ENCODE results near the gene NTRK3.

Gene NTRK3

DNA sequence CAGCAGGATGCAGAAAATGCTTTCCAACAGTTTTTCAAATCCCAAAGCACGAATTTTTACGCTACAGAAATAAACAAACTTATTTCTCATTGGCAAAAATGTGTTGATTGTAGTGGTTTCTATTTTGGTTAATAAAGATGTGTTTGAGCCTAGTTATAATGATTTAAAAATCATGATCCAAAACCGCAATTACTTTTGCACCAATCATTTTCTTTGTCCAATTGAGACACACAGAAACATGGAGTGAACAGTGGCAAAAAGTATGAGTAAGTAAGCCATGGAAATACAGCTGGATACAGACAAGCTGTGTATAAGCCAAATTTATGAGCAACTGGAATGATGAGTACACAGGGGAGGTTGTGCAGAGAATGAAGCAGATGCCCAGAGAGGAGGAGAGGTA, 427.9 kb downstream of the NTRK3 start:
- Histone ChIP-seq H3K4me3 (replicated peaks; ENCODE audit: insufficient read depth, low read length) (no peak overlapping the region), H3K27me3 (ENCODE audit: insufficient read depth, poor library complexity, severe bottlenecking) (no peaks in the 10 kb centered on the region)

DNA sequence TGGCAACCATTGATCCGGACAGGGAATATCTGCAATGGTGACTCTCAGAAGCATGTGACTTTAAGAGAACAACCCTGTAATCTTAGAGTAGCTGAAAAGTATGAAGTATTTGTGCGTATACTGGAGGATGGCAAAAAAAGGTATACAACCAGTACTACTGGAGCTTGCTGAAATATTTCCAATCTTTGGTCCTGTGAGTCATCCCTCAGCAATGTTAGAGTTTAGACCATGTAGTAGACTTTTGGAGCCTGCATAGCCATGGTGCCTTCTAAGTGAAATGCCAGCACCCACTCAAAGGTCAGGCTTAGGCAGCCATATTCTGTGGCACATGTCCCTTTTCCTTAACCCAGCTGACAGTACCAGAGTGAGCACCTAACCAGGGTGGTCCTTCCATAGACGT, 429.4 kb downstream of the NTRK3 start:
- no peak for DNase-seq (ENCODE audit: low read depth in 1 of 2, low spot score in 1 of 2)
- Histone ChIP-seq H3K27ac (replicated peaks) (no peak overlapping the region), H3K27me3 (ENCODE audit: insufficient read depth, poor library complexity, severe bottlenecking) (no peaks in the 10 kb centered on the region), H3K4me3 (replicated peaks; ENCODE audit: insufficient read depth, low read length) (no peak overlapping the region)
- TF ChIP-seq SPI1 (IDR thresholded peaks at IDR 0.05; ENCODE audit: borderline replicate concordance, low read depth) (no peak), POLR2AphosphoS5 (IDR thresholded peaks at IDR 0.05; ENCODE audit: low read depth) (no peak), GABPA (IDR thresholded peaks at IDR 0.05; ENCODE audit: low read depth) (no peak)
- TF ChIP-seq, protein P1, sequence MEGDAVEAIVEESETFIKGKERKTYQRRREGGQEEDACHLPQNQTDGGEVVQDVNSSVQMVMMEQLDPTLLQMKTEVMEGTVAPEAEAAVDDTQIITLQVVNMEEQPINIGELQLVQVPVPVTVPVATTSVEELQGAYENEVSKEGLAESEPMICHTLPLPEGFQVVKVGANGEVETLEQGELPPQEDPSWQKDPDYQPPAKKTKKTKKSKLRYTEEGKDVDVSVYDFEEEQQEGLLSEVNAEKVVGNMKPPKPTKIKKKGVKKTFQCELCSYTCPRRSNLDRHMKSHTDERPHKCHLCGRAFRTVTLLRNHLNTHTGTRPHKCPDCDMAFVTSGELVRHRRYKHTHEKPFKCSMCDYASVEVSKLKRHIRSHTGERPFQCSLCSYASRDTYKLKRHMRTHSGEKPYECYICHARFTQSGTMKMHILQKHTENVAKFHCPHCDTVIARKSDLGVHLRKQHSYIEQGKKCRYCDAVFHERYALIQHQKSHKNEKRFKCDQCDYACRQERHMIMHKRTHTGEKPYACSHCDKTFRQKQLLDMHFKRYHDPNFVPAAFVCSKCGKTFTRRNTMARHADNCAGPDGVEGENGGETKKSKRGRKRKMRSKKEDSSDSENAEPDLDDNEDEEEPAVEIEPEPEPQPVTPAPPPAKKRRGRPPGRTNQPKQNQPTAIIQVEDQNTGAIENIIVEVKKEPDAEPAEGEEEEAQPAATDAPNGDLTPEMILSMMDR (IDR thresholded peaks at IDR 0.05; ENCODE audit: insufficient read depth, low read length): no peak
- TF ChIP-seq, protein P2, sequence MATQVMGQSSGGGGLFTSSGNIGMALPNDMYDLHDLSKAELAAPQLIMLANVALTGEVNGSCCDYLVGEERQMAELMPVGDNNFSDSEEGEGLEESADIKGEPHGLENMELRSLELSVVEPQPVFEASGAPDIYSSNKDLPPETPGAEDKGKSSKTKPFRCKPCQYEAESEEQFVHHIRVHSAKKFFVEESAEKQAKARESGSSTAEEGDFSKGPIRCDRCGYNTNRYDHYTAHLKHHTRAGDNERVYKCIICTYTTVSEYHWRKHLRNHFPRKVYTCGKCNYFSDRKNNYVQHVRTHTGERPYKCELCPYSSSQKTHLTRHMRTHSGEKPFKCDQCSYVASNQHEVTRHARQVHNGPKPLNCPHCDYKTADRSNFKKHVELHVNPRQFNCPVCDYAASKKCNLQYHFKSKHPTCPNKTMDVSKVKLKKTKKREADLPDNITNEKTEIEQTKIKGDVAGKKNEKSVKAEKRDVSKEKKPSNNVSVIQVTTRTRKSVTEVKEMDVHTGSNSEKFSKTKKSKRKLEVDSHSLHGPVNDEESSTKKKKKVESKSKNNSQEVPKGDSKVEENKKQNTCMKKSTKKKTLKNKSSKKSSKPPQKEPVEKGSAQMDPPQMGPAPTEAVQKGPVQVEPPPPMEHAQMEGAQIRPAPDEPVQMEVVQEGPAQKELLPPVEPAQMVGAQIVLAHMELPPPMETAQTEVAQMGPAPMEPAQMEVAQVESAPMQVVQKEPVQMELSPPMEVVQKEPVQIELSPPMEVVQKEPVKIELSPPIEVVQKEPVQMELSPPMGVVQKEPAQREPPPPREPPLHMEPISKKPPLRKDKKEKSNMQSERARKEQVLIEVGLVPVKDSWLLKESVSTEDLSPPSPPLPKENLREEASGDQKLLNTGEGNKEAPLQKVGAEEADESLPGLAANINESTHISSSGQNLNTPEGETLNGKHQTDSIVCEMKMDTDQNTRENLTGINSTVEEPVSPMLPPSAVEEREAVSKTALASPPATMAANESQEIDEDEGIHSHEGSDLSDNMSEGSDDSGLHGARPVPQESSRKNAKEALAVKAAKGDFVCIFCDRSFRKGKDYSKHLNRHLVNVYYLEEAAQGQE (IDR thresholded peaks at IDR 0.05; ENCODE audit: insufficient replicate concordance, low read depth): no peak

More for the DNA sequence above, 427.9 kb downstream of the NTRK3 start:
- TF ChIP-seq, protein P2 (IDR thresholded peaks at IDR 0.05; ENCODE audit: insufficient replicate concordance, low read depth): no peak
- TF ChIP-seq, protein P1 (IDR thresholded peaks at IDR 0.05; ENCODE audit: insufficient read depth, low read length): no peak
- TF ChIP-seq SPI1 (IDR thresholded peaks at IDR 0.05; ENCODE audit: borderline replicate concordance, low read depth) (no peak), POLR2AphosphoS5 (IDR thresholded peaks at IDR 0.05; ENCODE audit: low read depth) (no peak), GABPA (IDR thresholded peaks at IDR 0.05; ENCODE audit: low read depth) (no peak)
- peak overlapping the region; percentile 67; the same call in 1 of the 2 replicates for H3K27ac ChIP-seq (replicated peaks)
- DNase-seq (ENCODE audit: low read depth in 1 of 2, low spot score in 1 of 2): no peak

DNA sequence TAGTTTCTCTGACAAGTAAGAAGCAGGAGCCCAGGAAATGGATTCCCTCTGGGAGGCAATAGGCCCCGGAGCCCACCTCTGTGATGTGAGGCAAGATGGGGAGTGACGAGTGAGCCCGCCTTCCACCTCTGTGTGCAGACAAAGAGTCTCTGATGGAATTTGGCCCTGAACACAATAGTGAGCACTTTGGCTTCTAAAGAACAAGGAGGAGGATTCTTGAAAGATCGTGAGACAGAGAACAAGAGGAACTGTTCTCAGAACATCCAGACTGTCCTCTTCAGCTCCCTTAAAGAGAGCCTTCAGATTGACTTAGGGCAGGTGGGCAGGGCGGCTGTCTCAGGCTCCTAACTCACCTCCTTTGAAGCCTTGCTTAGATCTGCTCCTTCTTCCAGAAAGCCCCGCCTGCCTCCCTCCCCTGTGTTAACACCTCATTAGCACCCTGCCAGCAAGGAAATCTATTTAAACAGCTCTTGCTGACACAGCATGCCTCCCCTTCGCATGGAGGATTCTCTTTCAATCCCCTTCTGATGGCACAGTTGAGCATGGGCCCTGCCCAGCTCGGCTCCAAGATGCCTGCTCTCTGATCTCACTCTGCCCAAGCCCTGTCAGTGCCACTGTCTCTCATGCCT, 430.3 kb downstream of the NTRK3 start:
- Histone ChIP-seq H3K27me3 (ENCODE audit: insufficient read depth, poor library complexity, severe bottlenecking) (no peaks in the 10 kb centered on the region), H3K4me3 (replicated peaks; ENCODE audit: insufficient read depth, low read length) (no peak overlapping the region), H3K27ac (replicated peaks) (no peak overlapping the region)
- DNase-seq (ENCODE audit: low read depth in 1 of 2, low spot score in 1 of 2): no peak
- TF ChIP-seq POLR2AphosphoS5 (IDR thresholded peaks at IDR 0.05; ENCODE audit: low read depth) (no peak), GABPA (IDR thresholded peaks at IDR 0.05; ENCODE audit: low read depth) (no peak), SPI1 (IDR thresholded peaks at IDR 0.05; ENCODE audit: borderline replicate concordance, low read depth) (no peak)
- TF ChIP-seq, protein P1 (IDR thresholded peaks at IDR 0.05; ENCODE audit: insufficient read depth, low read length): no peak
- TF ChIP-seq, protein P2 (IDR thresholded peaks at IDR 0.05; ENCODE audit: insufficient replicate concordance, low read depth): no peak
